A549 (cell line): Measurements from ENCODE around the gene OSBPL2. TPM values are rescaled to one million over a fixed set of nuclear protein-coding genes. Genes with fewer than 3 reads are reported as not detected.

ENCODE experiments used
- ATAC-seq, 2 experiments: fragments of 200-7000 bp in 1 of 2; fragments of >200 bp in 1 of 2; cut with Nextera tagmentation in 1 of 2; cut with Tn5 transposase in 1 of 2; 3 replicates each; pipeline versions ENCODE4 v1.8.0 to v1.9.1; 2018 to 2020; ENCODE audit warnings: mild to moderate bottlenecking in 1 of 2, moderate library complexity in 1 of 2
- CTCF ChIA-PET: fragments of 300-600 bp; sonication (Branson Sonifier 250); formaldehyde crosslinking; extraction: SDS; loops from one replicate; lab custom pipeline; 2021; ENCODE audit warnings: antibody characterized with exemption, inconsistent platforms; lab: Yijun Ruan, JAX
- POLR2A ChIA-PET: fragments of 350-600 bp; formaldehyde crosslinking; extraction: SDS; loops from one replicate; lab custom pipeline; 2021; ENCODE audit warnings: antibody characterized with exemption, inconsistent platforms; lab: Yijun Ruan, JAX
- DNase-seq, 2 experiments: peaks; one replicate each; pipeline versions ENCODE4 v3.0.0 to v3.0.0-alpha.2; 2011 to 2016; ENCODE audit warnings: low read depth in 1 of 2, low spot score in 1 of 2
- FAIRE-seq: peaks from 2 replicates; lab custom pipeline; 2011; peaks lifted over from hg19 to GRCh38; lab: Jason Lieb, UNC
- H3K27ac ChIP-seq, 2 experiments: fragments of >200 bp; sonication (Bioruptor Twin); formaldehyde crosslinking; 3 replicates each; pipeline ENCODE4 v1.5.1; 2016 to 2017
- H3K4me1 ChIP-seq: fragments of >200 bp; sonication (Bioruptor Twin); formaldehyde crosslinking; 3 replicates; pipeline ENCODE4 v1.6.1; 2016
- H3K4me2 ChIP-seq: fragments of >200 bp; sonication (Bioruptor Twin); formaldehyde crosslinking; 3 replicates; pipeline ENCODE4 v1.6.1; 2016
- H3K4me3 ChIP-seq: fragments of >200 bp; sonication (Bioruptor Twin); formaldehyde crosslinking; 3 replicates; pipeline ENCODE4 v1.5.1; 2016
- H3K9me3 ChIP-seq: fragments of >200 bp; sonication (Bioruptor Twin); formaldehyde crosslinking; 3 replicates; pipeline ENCODE4 v1.6.1; 2016
- CBX8 ChIP-seq: fragments of 200-600 bp; sonication (generic); IDR thresholded peaks from 2 replicates; pipeline ENCODE4 v1.6.1; 2016
- CHD4 ChIP-seq: fragments of 200-600 bp; sonication (generic); IDR thresholded peaks from 2 replicates; pipeline ENCODE4 v1.6.1; 2016; ENCODE audit warnings: antibody characterized with exemption, mild to moderate bottlenecking, borderline replicate concordance
- FOSB ChIP-seq: fragments of 250-450 bp; sonication (Bioruptor Pico); IDR thresholded peaks from 2 replicates; pipeline ENCODE4 v1.5.0; 2020; ENCODE audit warnings: mild to moderate bottlenecking, moderate library complexity
- FOSL2 ChIP-seq, 2 experiments: fragments of 450-650 bp in 1 of 2; fragments of >200 bp in 1 of 2; sonication (Bioruptor Twin) in 1 of 2; formaldehyde crosslinking; IDR thresholded peaks; 2 replicates each; pipeline versions ENCODE4 v1.5.0 to v1.6.1; 2016 to 2020; ENCODE audit warnings: mild to moderate bottlenecking in 1 of 2, moderate library complexity in 1 of 2
- GATA3 ChIP-seq: IDR thresholded peaks from 2 replicates; pipeline ENCODE4 v1.6.1; 2012; ENCODE audit warnings: borderline replicate concordance
- HOXB13 ChIP-seq: fragments of 250-450 bp; sonication (Bioruptor Pico); IDR thresholded peaks from 2 replicates; pipeline ENCODE4 v1.5.0; 2020; ENCODE audit warnings: low read depth, mild to moderate bottlenecking, moderate library complexity
- HOXB5 ChIP-seq: fragments of 250-450 bp; sonication (Bioruptor Pico); IDR thresholded peaks from 2 replicates; pipeline ENCODE4 v1.5.0; 2020; ENCODE audit warnings: mild to moderate bottlenecking, moderate library complexity
- MAFK ChIP-seq: fragments of 450-650 bp; IDR thresholded peaks from 2 replicates; pipeline ENCODE4 v1.6.1; 2014; ENCODE audit not compliant: partially characterized antibody
- MAZ ChIP-seq: fragments of 150-350 bp; IDR thresholded peaks from 2 replicates; pipeline ENCODE4 v1.6.1; 2014; ENCODE audit warnings: antibody characterized with exemption, low read depth, low read length, borderline replicate concordance
- NPAS2 ChIP-seq: fragments of 250-450 bp; sonication (Bioruptor Pico); IDR thresholded peaks from 2 replicates; pipeline ENCODE4 v1.8.0; 2022; ENCODE audit warnings: mild to moderate bottlenecking, moderate library complexity, borderline replicate concordance
- PBX3 ChIP-seq: IDR thresholded peaks from 2 replicates; pipeline ENCODE4 v1.6.1; 2012
- RARB ChIP-seq: fragments of 250-450 bp; sonication (Bioruptor Pico); IDR thresholded peaks from 2 replicates; pipeline ENCODE4 v1.8.0; 2021; ENCODE audit warnings: mild to moderate bottlenecking, moderate library complexity
- TP53 ChIP-seq: fragments of 250-450 bp; sonication (Bioruptor Pico); IDR thresholded peaks from 2 replicates; pipeline ENCODE4 v1.5.0; 2021; ENCODE audit warnings: mild to moderate bottlenecking, moderate library complexity
- USF2 ChIP-seq: fragments of 450-650 bp; IDR thresholded peaks from 2 replicates; pipeline ENCODE4 v1.6.1; 2014; ENCODE audit warnings: antibody characterized with exemption
- ZSCAN20 ChIP-seq: fragments of 250-450 bp; sonication (Bioruptor Pico); IDR thresholded peaks from 2 replicates; pipeline ENCODE4 v1.8.0; 2022; ENCODE audit warnings: mild to moderate bottlenecking, moderate library complexity
- WGBS: methylation state at CpG from one replicate; pipeline ENCODE4 v1.1.6; 2017; ENCODE audit errors: missing lambda C conversion rate; 5-methylcytosine and 5-hydroxymethylcytosine counted together
- polyA plus RNA-seq, 4 experiments: library from polyadenylated mRNA; depleted of rRNA in 3 of 4; stranded (reverse); fragments of >200 nt; fragmentation: RNase III in 1 of 4; extraction: RNeasy Plus Mini Kit Qiagen cat#74134 plus additional on column Dnase treatment in 1 of 4; gene quantifications; 2 replicates in 3 of 4; 3 replicates in 1 of 4; pipeline ENCODE4 v1.2.3, GENCODE V29; 2011 to 2017
- TF ChIP-seq, protein P1 (sequence below): fragments of >200 bp; sonication (Bioruptor Twin); formaldehyde crosslinking; IDR thresholded peaks from 2 replicates; pipeline ENCODE4 v1.6.1; 2016

The OSBPL2 gene
- polyA plus RNA-seq, 2 of the 4 experiments (the other 2 are of a cell fraction): 14.6 to 14.8 TPM

- no peak for TF ChIP-seq ZSCAN20
- ChIA-PET POLR2A (no interaction called here), CTCF (interaction anchor here (1.3 to 2.2 kb wide), 3 partner anchors 10 to 18 kb away, joined by 4 to 11 read pairs (median 4); no protein-coding TSS in a partner anchor)
- no peak overlapping the region for H3K27ac ChIP-seq
- no peaks in the 10 kb centered on the region for H3K4me1 ChIP-seq
- H3K4me3 ChIP-seq: no peak overlapping the region
- DNase-seq (no peak), FAIRE-seq (no peak), ATAC-seq (no peak)
- 76% methylated on average over 8 of the region's 8 CpGs for WGBS
- no peak overlapping the region for H3K4me2 ChIP-seq
- no peaks in the 10 kb centered on the region for H3K9me3 ChIP-seq
These were observed 8.1 kb downstream of the OSBPL2 start for GRCh38 chr20:62246431-62246830.

GRCh38 chr20:62246872-62247652 lies 8.7 kb downstream of the OSBPL2 start:
- no peak overlapping the region for H3K4me3 ChIP-seq
- H3K9me3 ChIP-seq: no peaks in the 10 kb centered on the region
- no peak overlapping the region for H3K4me2 ChIP-seq
- no peak for TF ChIP-seq FOSL2 (IDR thresholded peaks at IDR 0.05)
- no peak for TF ChIP-seq FOSL2 (CRISPR knock-in tag; IDR thresholded peaks at IDR 0.05)
- no peak for TF ChIP-seq RARB
- TF ChIP-seq MAZ: no peak
- TF ChIP-seq GATA3: no peak
- no peak for TF ChIP-seq HOXB13 (CRISPR knock-in tag)
- TF ChIP-seq HOXB5 (CRISPR knock-in tag): no peak
- TF ChIP-seq TP53 (CRISPR knock-in tag): no peak
- TF ChIP-seq, protein P1, sequence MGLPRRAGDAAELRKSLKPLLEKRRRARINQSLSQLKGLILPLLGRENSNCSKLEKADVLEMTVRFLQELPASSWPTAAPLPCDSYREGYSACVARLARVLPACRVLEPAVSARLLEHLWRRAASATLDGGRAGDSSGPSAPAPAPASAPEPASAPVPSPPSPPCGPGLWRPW: no peak
- TF ChIP-seq PBX3: no peak
- no peak for TF ChIP-seq FOSB (CRISPR knock-in tag)
- CTCF ChIA-PET: interaction anchor here (1.3 to 2.2 kb wide), 3 partner anchors 9 to 17 kb away, joined by 4 to 11 read pairs (median 4); no protein-coding TSS in a partner anchor
- POLR2A ChIA-PET: no interaction called here
- no peak overlapping the region for H3K27ac ChIP-seq
- DNase-seq (no peak), ATAC-seq (no peak), FAIRE-seq (no peak)
- H3K4me1 ChIP-seq: no peaks in the 10 kb centered on the region
- WGBS: 92% methylated on average over 22 of the region's 22 CpGs

DNA sequence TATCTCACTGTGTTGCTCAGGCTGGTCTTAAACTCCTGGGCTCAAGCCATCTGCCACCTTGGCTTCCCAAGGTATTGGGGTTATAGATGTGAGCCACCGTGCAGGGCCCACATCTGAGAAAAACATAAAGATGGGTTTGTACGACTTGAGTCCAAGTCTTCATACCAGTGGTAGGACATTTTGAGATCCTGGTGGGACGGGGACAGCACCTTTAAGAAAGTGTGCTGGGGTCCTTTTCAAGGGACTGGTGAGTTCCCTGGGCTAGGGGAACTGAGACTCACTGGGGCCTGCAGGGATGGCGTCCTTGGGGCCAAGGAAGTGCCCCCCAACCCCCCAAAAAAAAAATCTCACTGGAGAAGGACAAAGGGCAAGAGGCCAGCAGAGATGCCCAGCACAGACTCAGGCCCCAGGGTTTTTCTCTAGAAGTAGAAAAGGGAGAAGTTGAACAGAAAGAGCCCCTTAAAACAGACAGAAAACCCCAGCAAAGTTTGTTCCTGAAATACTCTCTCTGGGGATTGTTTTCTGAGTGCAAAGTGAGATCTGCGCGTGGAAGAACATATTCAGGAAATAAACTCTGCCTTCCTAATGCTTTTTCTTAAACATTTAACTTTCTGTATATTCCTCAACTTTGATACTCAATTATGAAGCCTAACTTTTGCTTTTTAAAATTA lies 10.7 kb downstream of the OSBPL2 start:
- no peak for TF ChIP-seq CBX8
- no peak for TF ChIP-seq FOSB (CRISPR knock-in tag)
- no peak for TF ChIP-seq CHD4
- no peak for TF ChIP-seq USF2
- no peak for TF ChIP-seq RARB
- no peak for TF ChIP-seq HOXB5 (CRISPR knock-in tag)
- no peak for TF ChIP-seq TP53 (CRISPR knock-in tag)
- TF ChIP-seq NPAS2 (CRISPR knock-in tag): no peak
- TF ChIP-seq MAFK: no peak
- TF ChIP-seq, all 56 proteins: peak for 0
- ATAC-seq (no peak), DNase-seq (no peak), FAIRE-seq (no peak)
- CTCF ChIA-PET: interaction anchor here (1.6 kb wide), 1 partner anchor 11 kb away, joined by 3 read pairs; no protein-coding TSS in a partner anchor
- H3K9me3 ChIP-seq: no peaks in the 10 kb centered on the region
- no peak overlapping the region for H3K4me3 ChIP-seq
- 86% methylated on average over 6 of the region's 6 CpGs for WGBS
- no peak overlapping the region for H3K4me2 ChIP-seq
- H3K27ac ChIP-seq: no peak overlapping the region
- no peaks in the 10 kb centered on the region for H3K4me1 ChIP-seq
- POLR2A ChIA-PET: no interaction called here
